Right atrium auricular region (tissue), 2 donors: ENCODE results near the gene PMIS2. TPM values are rescaled to one million over a fixed set of nuclear protein-coding genes. Genes with fewer than 3 reads are reported as not detected.

Experiments used
- DNase-seq: peaks from one replicate; pipeline ENCODE4 v3.0.0-alpha.2; 2019; ENCODE audit warnings: low spot score
- H3K27ac ChIP-seq, 2 donors: fragments of 200-600 bp; sonication (generic); 1 replicate in 1 of 2; 2 replicates in 1 of 2; pipeline ENCODE4 v1.5.1; 2016 to 2019
- H3K27me3 ChIP-seq, 2 donors: fragments of 200-600 bp; sonication (generic); one replicate each; pipeline versions ENCODE4 v1.5.1 to v1.6.0; 2017 to 2019
- H3K36me3 ChIP-seq: fragments of 200-600 bp; sonication (generic); one replicate; pipeline ENCODE4 v1.5.1; 2016
- H3K4me1 ChIP-seq, 2 donors: fragments of 200-600 bp; sonication (generic); one replicate each; pipeline versions ENCODE4 v1.5.1 to v1.6.0; 2017 to 2019
- H3K4me3 ChIP-seq, 2 donors: fragments of 200-600 bp; sonication (generic); 1 replicate in 1 of 2; 2 replicates in 1 of 2; pipeline ENCODE4 v1.5.1; 2017 to 2019; ENCODE audit warnings: mild to moderate bottlenecking in 1 of 2, moderate library complexity in 1 of 2
- H3K9me3 ChIP-seq, 2 donors: fragments of 200-600 bp; sonication (generic); one replicate each; pipeline ENCODE4 v1.5.1; 2019
- CTCF ChIP-seq, 2 donors: fragments of 200-600 bp; sonication (generic); IDR thresholded peaks; one replicate each; pipeline ENCODE4 v1.5.1; 2019; ENCODE audit warnings: antibody characterized with exemption in 2 of 2
- total RNA-seq, 2 donors: library from RNA; depleted of rRNA; stranded (reverse); fragments of >200 nt; gene quantifications; one replicate each; pipeline ENCODE4 v1.1.0, GENCODE V29; 2016

The PMIS2 gene
- total RNA-seq = not detected

- Histone ChIP-seq H3K27me3 (no peaks in the 10 kb centered on the region), H3K9me3 (no peaks in the 10 kb centered on the region), H3K4me3 (no peak within 1 kb of the TSS), H3K27ac (no peak within 1 kb of the TSS), H3K36me3 (no peaks in the 10 kb centered on the region), H3K4me1 (no peaks in the 10 kb centered on the region)
- no peak for TF ChIP-seq CTCF (IDR thresholded peaks at IDR 0.05)
- no peak for DNase-seq
Measured at GRCh38 chr19:35585848-35586247, at the start of gene PMIS2. Gene PMIS2 (plus strand): TSS chr19:35586173. CDS start chr19:35586260, 87 bp downstream.

GRCh38 chr19:35539314-35539713 lies 46.7 kb upstream of the PMIS2 start:
- Histone ChIP-seq H3K4me3 (no peak overlapping the region), H3K9me3 (no peaks in the 10 kb centered on the region), H3K4me1 (peaks cover 0 to 2% of the 10 kb centered on the region in 2 donors), H3K27me3 (no peaks in the 10 kb centered on the region), H3K36me3 (no peaks in the 10 kb centered on the region), H3K27ac (no peak overlapping the region)
- no peak for TF ChIP-seq CTCF (IDR thresholded peaks at IDR 0.05)
- DNase-seq = no peak

GRCh38 chr19:35539850-35540249 lies 46.1 kb upstream of the PMIS2 start:
- DNase-seq = no peak
- no peaks in the 10 kb centered on the region for H3K9me3 ChIP-seq
- peaks cover 0 to 7% of the 10 kb centered on the region in 2 donors for H3K4me1 ChIP-seq
- no peak for TF ChIP-seq CTCF (IDR thresholded peaks at IDR 0.05)
- no peaks in the 10 kb centered on the region for H3K36me3 ChIP-seq
- H3K27ac ChIP-seq = no peak overlapping the region
- no peaks in the 10 kb centered on the region for H3K27me3 ChIP-seq
- H3K4me3 ChIP-seq = no peak overlapping the region

- Histone ChIP-seq H3K4me3 (no peak overlapping the region), H3K27ac (no peak overlapping the region), H3K27me3 (no peaks in the 10 kb centered on the region), H3K4me1 (peaks cover 0 to 8% of the 10 kb centered on the region in 2 donors), H3K9me3 (no peaks in the 10 kb centered on the region), H3K36me3 (no peaks in the 10 kb centered on the region)
- no peak for DNase-seq
- TF ChIP-seq CTCF (IDR thresholded peaks at IDR 0.05) = no peak
Measured at GRCh38 chr19:35540356-35540927, 45.5 kb upstream of the PMIS2 start.

- H3K4me1 ChIP-seq = peaks cover 0 to 22% of the 10 kb centered on the region in 2 donors
- TF ChIP-seq CTCF (IDR thresholded peaks at IDR 0.05) = no peak
- no peaks in the 10 kb centered on the region for H3K36me3 ChIP-seq
- DNase-seq = no peak
- no peak overlapping the region for H3K4me3 ChIP-seq
- H3K27me3 ChIP-seq = no peaks in the 10 kb centered on the region
- no peaks in the 10 kb centered on the region for H3K9me3 ChIP-seq
- H3K27ac ChIP-seq = no peak overlapping the region
Measured at GRCh38 chr19:35542209-35542608, 43.8 kb upstream of the PMIS2 start.
